ENCODE results near the gene LARP1. TPM values are rescaled to one million over a fixed set of nuclear protein-coding genes. Genes with fewer than 3 reads are reported as not detected.
"Not testable (repeated sequence)": the region's sequence is repeated elsewhere in the genome, so short reads cannot be mapped to it uniquely, and the experiment has no call there.

The LARP1 gene
- total and polyA plus RNA-seq, 12 donors = 26.4 to 197 (median 163) TPM

DNA sequence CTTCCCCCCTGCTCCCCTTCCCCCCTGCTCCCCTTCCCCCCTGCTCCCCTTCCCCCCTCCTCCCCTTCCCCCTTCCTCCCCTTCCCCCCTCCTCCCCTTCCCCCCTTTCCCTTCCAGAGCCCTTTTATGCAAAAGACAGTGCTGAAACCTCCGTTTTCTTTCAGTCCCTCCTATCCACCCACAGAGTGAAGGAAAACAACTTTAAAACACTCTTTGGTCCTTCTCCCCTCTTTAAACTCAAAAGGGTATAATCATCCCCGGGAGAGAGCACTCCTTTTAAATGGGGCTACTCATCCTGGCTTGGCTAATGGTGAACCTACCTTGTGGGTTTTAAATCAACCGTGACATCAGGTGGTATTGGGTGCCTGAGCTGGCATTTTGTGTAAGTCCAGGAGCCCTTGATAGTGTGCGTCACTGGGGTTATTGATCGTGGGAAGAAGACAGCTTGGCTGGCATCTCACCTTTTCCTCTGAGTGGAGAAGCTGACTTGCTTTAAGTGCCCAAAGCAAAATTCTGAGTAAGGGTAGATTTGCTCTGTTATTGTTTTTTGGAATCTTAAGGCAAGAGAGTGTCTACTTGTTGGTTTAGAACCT is 2.7 kb downstream of the LARP1 start:
- H3K27me3 ChIP-seq = no peaks in the 10 kb centered on the region
- 19% methylated on average over 5 of the region's 5 CpGs for WGBS, 2 donors
- peak overlapping the region in 8 of 10 donors; percentile 6 to 96 (median 30) for H3K4me3 ChIP-seq
- no peaks in the 10 kb centered on the region for H3K9me3 ChIP-seq
- intact Hi-C loops (cut with DNase I) = loop anchor here in 5 of 10 donors (5.0 to 10.0 kb wide), 7 partner anchors 34 to 103 kb away; partner anchors contain the start of gene CNOT8 (in 5 of the 5)
- H3K27ac ChIP-seq = peak overlapping the region in 7 of 10 donors; percentile 13 to 63 (median 42)
- DNase-seq (no peak), ATAC-seq (no peak)
- TF ChIP-seq, protein P1, sequence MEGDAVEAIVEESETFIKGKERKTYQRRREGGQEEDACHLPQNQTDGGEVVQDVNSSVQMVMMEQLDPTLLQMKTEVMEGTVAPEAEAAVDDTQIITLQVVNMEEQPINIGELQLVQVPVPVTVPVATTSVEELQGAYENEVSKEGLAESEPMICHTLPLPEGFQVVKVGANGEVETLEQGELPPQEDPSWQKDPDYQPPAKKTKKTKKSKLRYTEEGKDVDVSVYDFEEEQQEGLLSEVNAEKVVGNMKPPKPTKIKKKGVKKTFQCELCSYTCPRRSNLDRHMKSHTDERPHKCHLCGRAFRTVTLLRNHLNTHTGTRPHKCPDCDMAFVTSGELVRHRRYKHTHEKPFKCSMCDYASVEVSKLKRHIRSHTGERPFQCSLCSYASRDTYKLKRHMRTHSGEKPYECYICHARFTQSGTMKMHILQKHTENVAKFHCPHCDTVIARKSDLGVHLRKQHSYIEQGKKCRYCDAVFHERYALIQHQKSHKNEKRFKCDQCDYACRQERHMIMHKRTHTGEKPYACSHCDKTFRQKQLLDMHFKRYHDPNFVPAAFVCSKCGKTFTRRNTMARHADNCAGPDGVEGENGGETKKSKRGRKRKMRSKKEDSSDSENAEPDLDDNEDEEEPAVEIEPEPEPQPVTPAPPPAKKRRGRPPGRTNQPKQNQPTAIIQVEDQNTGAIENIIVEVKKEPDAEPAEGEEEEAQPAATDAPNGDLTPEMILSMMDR (IDR thresholded peaks at IDR 0.05) = no peak
- H3K36me3 ChIP-seq = no peaks in the 10 kb centered on the region
- H3K4me1 ChIP-seq = peaks cover 14 to 75% (median 68%) of the 10 kb centered on the region in 9 donors

DNA sequence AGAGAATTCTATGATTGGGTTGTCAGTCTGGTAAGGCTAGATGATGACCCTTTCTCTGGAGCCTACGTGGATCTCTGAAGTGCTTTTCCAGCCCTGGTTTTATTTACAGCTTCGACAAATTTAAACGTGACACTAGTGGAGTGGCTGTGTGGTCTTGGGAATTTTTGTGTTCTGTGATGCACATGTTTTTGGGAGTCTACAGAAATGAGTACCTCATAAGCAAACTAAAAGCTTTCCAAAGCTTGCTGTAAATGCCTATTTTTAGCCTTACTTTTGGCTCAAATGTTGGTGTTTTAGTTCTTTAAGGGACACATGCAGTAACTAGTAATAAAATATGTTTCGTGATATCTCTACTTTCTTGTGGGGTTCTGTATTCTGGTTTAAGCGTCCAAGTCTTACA is 3.3 kb downstream of the LARP1 start:
- peaks cover 13 to 74% (median 64%) of the 10 kb centered on the region in 9 donors for H3K4me1 ChIP-seq
- ATAC-seq (no peak), DNase-seq (no peak)
- H3K4me3 ChIP-seq = peak overlapping the region in 7 of 10 donors; percentile 6 to 96 (median 28)
- H3K27me3 ChIP-seq = no peaks in the 10 kb centered on the region
- WGBS, 2 donors = 24 to 33% methylated on average over 5 of the region's 5 CpGs
- H3K27ac ChIP-seq = peak overlapping the region in 7 of 10 donors; percentile 13 to 63 (median 42)
- TF ChIP-seq, protein P1 (IDR thresholded peaks at IDR 0.05) = no peak
- intact Hi-C loops (cut with DNase I) = loop anchor here in 5 of 10 donors (5.0 to 10.0 kb wide), 7 partner anchors 34 to 104 kb away; partner anchors contain the start of gene CNOT8 (in 5 of the 5)
- H3K9me3 ChIP-seq = no peaks in the 10 kb centered on the region
- H3K36me3 ChIP-seq = no peaks in the 10 kb centered on the region

DNA sequence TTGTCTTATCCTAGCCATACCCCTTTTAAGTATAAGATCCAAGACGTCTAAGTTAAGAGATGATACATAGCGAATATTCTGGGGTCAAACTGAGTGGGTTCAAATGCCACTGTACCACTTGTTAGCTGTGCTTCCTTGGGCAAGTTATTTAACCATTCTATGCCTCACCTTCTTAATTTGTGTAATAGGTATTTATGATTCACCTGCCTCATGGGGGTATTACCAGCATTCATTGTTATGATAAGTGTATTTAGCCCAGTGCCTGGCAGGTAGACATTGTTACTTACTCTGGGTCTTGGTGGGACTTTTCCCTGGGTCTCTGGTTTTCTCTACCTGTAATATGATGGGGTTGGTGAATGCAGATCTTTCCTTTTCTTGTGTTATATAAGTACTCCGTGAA is 3.8 kb downstream of the LARP1 start:
- no peak for ATAC-seq
- intact Hi-C loops (cut with DNase I) = loop anchor here in 5 of 10 donors (5.0 to 10.0 kb wide), 7 partner anchors 33 to 104 kb away; partner anchors contain the start of gene CNOT8 (in 5 of the 5)
- Histone ChIP-seq H3K4me1 (peaks cover 12 to 69% (median 60%) of the 10 kb centered on the region in 9 donors), H3K36me3 (no peaks in the 10 kb centered on the region), H3K27me3 (no peaks in the 10 kb centered on the region), H3K9me3 (no peaks in the 10 kb centered on the region), H3K27ac (peak overlapping the region in 3 of 10 donors; percentile 8 to 43 (median 18)), H3K4me3 (peak overlapping the region in 1 of 10 donors; percentile 95)
- 45 to 49% methylated on average over 3 of the region's 3 CpGs for WGBS, 2 donors
- DNase-seq = no peak
- TF ChIP-seq, protein P1 (IDR thresholded peaks at IDR 0.05) = no peak

DNA sequence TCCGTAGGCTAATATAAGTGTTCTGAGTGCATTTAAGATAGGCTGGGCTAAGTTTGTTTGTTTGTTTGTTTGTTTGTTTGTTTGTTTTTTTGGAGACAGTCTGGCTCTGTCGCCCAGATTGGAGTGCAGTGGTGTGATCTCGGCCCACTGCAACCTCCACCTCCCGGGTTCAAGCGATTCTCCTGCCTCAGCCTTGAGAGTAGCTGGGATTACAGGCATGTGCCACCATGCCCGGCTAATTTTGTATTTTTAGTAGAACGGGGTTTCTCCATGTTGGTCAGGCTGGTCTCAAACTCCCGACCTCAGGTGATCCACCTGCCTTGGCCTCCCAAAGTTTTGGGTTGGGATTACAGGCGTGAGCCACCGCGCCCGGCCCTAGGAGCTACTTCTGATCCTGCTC is 4.7 kb downstream of the LARP1 start:
- not testable (repeated sequence) for H3K36me3 ChIP-seq, H3K27me3 ChIP-seq, H3K9me3 ChIP-seq, DNase-seq, H3K4me3 ChIP-seq, ATAC-seq
- Histone ChIP-seq H3K4me1 (peaks cover 7 to 65% (median 55%) of the 10 kb centered on the region in 9 donors), H3K27ac (peak overlapping the region in 2 of 10 donors; percentile 32 to 65)
- 86 to 89% methylated on average over 12 of the region's 12 CpGs for WGBS, 2 donors
- intact Hi-C loops (cut with DNase I) = loop anchor here in 5 of 10 donors (5.0 to 10.0 kb wide), 7 partner anchors 32 to 105 kb away; partner anchors contain the start of gene CNOT8 (in 5 of the 5)

All from heart right ventricle (tissue), 16 donors.